GM18870 (cell line): ENCODE results near the gene CD180.

Experiments used
- ATAC-seq: cut with Tn5 transposase; IDR thresholded peaks from one replicate; pipeline ENCODE4 v1.9.1; 2021; ENCODE audit warnings: moderate library complexity; ENCODE audit not compliant: unreplicated experiment

The CD180 gene

GRCh38 chr5:67135381-67135984, 61.1 kb downstream of the CD180 start:
- no peak for ATAC-seq

GRCh38 chr5:67133776-67134175, 62.8 kb downstream of the CD180 start:
- ATAC-seq, result no peak

GRCh38 chr5:67133217-67133616, 63.4 kb downstream of the CD180 start:
- no peak for ATAC-seq

GRCh38 chr5:67129768-67130167, 66.8 kb downstream of the CD180 start:
- ATAC-seq, result no peak
